ENCODE measurements around the gene PDE7B.

DNA sequence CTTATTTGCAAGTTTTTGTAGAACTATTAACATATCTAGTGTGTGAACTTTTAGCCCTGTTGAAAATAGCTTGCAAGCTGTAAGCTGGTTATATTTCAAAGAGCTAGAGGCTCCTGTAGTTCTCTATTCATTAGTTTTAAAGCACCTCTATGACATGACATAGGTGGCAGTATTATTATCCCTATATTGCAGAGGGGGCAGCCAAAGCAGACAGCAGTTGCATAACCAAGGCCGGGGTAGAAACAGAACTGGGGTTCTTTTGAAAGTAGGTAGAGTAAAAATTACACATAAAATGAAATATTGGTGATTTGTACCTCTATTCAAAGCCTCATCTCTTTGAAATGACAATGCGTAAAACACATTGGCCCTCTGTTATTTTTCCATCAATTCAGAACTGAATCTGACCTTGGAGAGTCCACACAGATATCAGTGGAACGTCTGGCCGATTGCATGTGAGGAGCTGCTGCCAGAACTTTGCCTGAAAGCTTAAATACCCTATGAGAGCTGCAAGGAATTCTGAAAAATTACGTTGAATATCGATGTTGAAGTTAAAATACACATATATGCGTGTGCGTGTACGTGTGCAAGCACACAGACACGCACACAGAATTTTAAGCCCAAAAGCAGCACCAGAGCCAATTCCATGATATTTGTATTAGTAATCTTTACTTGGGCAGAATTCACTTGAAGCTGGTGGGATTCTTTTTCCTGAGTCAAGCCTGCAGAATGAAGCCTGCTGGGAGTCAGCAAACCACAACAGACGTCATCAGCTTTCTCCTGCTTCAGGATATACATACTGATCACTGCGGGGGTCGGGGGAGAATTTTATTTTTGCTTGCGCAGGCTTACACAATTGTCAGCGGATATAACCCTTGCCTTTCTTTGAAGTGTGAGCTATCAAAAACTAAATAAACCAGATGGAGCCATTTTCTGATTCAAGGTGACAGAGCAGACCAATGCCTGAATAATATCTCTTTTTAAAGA lies 163.2 kb downstream of the PDE7B start:
- no peak for TF ChIP-seq ZNF408 (CRISPR knock-in tag; IDR thresholded peaks at IDR 0.05; ENCODE audit: low read depth)
- TF ChIP-seq, protein P1, sequence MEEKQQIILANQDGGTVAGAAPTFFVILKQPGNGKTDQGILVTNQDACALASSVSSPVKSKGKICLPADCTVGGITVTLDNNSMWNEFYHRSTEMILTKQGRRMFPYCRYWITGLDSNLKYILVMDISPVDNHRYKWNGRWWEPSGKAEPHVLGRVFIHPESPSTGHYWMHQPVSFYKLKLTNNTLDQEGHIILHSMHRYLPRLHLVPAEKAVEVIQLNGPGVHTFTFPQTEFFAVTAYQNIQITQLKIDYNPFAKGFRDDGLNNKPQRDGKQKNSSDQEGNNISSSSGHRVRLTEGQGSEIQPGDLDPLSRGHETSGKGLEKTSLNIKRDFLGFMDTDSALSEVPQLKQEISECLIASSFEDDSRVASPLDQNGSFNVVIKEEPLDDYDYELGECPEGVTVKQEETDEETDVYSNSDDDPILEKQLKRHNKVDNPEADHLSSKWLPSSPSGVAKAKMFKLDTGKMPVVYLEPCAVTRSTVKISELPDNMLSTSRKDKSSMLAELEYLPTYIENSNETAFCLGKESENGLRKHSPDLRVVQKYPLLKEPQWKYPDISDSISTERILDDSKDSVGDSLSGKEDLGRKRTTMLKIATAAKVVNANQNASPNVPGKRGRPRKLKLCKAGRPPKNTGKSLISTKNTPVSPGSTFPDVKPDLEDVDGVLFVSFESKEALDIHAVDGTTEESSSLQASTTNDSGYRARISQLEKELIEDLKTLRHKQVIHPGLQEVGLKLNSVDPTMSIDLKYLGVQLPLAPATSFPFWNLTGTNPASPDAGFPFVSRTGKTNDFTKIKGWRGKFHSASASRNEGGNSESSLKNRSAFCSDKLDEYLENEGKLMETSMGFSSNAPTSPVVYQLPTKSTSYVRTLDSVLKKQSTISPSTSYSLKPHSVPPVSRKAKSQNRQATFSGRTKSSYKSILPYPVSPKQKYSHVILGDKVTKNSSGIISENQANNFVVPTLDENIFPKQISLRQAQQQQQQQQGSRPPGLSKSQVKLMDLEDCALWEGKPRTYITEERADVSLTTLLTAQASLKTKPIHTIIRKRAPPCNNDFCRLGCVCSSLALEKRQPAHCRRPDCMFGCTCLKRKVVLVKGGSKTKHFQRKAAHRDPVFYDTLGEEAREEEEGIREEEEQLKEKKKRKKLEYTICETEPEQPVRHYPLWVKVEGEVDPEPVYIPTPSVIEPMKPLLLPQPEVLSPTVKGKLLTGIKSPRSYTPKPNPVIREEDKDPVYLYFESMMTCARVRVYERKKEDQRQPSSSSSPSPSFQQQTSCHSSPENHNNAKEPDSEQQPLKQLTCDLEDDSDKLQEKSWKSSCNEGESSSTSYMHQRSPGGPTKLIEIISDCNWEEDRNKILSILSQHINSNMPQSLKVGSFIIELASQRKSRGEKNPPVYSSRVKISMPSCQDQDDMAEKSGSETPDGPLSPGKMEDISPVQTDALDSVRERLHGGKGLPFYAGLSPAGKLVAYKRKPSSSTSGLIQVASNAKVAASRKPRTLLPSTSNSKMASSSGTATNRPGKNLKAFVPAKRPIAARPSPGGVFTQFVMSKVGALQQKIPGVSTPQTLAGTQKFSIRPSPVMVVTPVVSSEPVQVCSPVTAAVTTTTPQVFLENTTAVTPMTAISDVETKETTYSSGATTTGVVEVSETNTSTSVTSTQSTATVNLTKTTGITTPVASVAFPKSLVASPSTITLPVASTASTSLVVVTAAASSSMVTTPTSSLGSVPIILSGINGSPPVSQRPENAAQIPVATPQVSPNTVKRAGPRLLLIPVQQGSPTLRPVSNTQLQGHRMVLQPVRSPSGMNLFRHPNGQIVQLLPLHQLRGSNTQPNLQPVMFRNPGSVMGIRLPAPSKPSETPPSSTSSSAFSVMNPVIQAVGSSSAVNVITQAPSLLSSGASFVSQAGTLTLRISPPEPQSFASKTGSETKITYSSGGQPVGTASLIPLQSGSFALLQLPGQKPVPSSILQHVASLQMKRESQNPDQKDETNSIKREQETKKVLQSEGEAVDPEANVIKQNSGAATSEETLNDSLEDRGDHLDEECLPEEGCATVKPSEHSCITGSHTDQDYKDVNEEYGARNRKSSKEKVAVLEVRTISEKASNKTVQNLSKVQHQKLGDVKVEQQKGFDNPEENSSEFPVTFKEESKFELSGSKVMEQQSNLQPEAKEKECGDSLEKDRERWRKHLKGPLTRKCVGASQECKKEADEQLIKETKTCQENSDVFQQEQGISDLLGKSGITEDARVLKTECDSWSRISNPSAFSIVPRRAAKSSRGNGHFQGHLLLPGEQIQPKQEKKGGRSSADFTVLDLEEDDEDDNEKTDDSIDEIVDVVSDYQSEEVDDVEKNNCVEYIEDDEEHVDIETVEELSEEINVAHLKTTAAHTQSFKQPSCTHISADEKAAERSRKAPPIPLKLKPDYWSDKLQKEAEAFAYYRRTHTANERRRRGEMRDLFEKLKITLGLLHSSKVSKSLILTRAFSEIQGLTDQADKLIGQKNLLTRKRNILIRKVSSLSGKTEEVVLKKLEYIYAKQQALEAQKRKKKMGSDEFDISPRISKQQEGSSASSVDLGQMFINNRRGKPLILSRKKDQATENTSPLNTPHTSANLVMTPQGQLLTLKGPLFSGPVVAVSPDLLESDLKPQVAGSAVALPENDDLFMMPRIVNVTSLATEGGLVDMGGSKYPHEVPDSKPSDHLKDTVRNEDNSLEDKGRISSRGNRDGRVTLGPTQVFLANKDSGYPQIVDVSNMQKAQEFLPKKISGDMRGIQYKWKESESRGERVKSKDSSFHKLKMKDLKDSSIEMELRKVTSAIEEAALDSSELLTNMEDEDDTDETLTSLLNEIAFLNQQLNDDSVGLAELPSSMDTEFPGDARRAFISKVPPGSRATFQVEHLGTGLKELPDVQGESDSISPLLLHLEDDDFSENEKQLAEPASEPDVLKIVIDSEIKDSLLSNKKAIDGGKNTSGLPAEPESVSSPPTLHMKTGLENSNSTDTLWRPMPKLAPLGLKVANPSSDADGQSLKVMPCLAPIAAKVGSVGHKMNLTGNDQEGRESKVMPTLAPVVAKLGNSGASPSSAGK (IDR thresholded peaks at IDR 0.05), result no peak
- no peak for TF ChIP-seq SMARCE1 (IDR thresholded peaks at IDR 0.05)
- no peak for TF ChIP-seq EP300 (IDR thresholded peaks at IDR 0.05; ENCODE audit: low read length)
